Subcutaneous adipose tissue (tissue), 4 donors: ENCODE measurements around the gene NCKIPSD. TPM values are rescaled to one million over a fixed set of nuclear protein-coding genes. Genes with fewer than 3 reads are reported as not detected.

ENCODE experiments used
- total RNA-seq, 4 donors: library from RNA; depleted of rRNA; stranded (reverse); fragments of >200 nt; gene quantifications; one replicate each; pipeline ENCODE4 v1.1.0, GENCODE V29; 2016
- TF ChIP-seq, protein P1 (sequence below): fragments of 450-650 bp; IDR thresholded peaks from one replicate; pipeline ENCODE4 v1.5.1; 2016; ENCODE audit warnings: low read depth, mild to moderate bottlenecking, control low read depth, antibody characterized with exemption, moderate library complexity

NCKIPSD gene
- total RNA-seq, 4 donors from 2014 or later, result 20.5 to 49.2 (median 23.8) TPM

DNA sequence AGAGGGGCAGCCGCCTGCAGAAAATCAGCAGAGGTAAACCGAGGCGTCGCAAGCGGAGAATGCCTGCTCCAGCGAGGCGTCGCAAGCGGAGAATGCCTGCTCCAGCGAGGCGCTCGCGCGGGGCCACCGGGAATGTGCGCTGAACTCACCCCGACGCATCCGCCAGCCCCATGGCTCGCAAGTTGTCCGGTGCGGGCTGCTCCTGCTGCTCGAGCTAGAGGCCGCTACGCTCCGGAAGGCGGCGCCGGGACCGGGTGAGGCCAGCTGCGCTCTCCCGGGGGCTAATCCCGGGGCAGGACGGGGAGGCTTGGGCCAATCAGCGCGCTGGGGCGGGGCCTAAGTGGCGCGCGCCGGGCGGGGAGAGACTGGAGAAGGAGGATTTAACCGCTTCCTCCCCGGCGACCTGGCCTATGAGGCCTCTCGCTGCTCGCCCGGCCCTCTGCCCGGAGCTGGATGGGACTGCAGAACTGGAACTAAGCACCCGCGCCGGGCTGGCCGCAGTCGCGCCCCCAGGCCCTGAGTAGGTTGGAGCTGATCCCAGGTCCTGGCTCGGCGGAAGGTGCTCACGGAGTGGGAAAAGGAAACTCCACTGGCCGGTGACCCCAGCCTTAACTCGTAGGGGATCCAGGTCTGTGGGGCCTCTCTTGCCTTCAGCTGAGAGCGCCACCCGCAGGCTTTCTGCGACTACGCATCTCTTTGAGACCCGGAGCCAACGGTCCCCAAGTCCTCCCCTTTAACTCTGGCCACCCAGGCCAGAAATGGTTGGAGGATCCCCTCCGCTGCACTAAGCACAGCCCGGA, 50.3 kb downstream of the NCKIPSD start, which contains the start of gene SLC26A6:
Gene SLC26A6, minus strand, starts transcription at position 240 of the 800 bp plus-strand sequence. Its CDS starts 68 bp downstream, at position 172.
- TF ChIP-seq, protein P1, sequence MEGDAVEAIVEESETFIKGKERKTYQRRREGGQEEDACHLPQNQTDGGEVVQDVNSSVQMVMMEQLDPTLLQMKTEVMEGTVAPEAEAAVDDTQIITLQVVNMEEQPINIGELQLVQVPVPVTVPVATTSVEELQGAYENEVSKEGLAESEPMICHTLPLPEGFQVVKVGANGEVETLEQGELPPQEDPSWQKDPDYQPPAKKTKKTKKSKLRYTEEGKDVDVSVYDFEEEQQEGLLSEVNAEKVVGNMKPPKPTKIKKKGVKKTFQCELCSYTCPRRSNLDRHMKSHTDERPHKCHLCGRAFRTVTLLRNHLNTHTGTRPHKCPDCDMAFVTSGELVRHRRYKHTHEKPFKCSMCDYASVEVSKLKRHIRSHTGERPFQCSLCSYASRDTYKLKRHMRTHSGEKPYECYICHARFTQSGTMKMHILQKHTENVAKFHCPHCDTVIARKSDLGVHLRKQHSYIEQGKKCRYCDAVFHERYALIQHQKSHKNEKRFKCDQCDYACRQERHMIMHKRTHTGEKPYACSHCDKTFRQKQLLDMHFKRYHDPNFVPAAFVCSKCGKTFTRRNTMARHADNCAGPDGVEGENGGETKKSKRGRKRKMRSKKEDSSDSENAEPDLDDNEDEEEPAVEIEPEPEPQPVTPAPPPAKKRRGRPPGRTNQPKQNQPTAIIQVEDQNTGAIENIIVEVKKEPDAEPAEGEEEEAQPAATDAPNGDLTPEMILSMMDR, result no peak

DNA sequence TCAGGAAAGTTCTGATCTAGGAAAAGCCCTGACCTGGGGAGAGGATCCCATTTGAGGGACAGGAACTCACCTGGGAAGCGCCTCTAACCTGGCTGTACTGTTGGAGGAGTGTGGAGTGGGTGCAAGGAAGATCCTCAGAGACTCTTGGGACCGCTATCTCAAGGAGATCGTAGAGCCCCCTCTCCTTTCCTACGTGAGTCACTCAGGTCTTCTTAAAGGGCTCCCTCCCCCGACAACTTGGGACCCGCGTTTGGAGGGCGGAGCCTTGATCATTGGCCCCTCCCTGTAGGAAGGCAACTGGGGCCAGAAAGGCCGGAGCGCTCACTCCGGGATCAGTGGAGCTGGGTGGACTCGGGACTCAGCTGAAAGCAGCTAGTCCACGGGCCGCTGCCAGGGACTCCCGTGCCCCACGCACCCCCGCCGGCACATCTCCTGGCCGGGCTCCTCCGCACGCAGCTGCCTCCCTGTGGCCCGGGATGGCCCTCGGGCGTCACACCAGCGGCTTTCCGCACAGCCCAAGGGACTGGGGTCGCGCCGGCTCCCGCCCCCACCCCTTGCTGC, 51.0 kb downstream of the NCKIPSD start:
- TF ChIP-seq, protein P1, result no peak

DNA sequence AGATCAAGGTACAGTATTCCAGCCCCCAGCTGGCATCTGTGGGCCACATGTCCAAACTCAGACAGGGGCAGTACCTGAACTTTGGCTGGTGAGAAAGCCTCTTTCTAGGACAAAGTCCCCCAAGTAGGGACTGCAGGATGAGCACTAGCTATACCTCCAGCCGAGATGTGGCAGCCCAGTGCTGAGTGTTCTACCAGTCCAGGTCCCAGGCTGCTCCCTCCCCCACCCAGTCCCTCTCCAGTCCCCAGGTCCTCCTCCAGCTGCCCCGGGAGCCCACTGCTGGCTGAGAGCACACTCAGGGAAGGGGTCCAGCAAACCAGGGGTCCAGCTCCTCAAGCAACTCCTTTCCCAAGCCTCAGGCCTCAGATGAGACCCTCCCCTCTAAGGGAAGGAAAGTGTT, 52.0 kb downstream of the NCKIPSD start:
- TF ChIP-seq, protein P1, result no peak

DNA sequence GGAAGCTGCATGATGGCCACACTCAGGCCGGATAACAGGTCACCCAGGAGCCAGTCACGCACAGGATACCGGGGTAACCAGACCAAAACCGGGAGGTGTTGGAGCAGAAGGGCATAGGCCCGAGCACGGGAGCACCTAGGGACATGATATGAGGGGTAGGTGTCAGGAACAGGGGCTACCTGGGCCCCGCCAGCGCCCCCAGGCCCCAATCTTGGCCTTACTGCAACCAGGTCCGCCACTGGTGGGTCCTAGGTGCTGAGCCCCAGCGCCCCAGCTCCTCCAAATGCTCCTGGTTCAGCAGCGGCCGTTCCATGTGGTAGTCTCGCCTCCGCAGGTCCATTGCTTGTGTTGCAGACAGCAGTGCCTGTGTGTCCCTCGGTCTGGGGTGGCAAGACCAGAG, 52.5 kb downstream of the NCKIPSD start:
- TF ChIP-seq, protein P1, result no peak

DNA sequence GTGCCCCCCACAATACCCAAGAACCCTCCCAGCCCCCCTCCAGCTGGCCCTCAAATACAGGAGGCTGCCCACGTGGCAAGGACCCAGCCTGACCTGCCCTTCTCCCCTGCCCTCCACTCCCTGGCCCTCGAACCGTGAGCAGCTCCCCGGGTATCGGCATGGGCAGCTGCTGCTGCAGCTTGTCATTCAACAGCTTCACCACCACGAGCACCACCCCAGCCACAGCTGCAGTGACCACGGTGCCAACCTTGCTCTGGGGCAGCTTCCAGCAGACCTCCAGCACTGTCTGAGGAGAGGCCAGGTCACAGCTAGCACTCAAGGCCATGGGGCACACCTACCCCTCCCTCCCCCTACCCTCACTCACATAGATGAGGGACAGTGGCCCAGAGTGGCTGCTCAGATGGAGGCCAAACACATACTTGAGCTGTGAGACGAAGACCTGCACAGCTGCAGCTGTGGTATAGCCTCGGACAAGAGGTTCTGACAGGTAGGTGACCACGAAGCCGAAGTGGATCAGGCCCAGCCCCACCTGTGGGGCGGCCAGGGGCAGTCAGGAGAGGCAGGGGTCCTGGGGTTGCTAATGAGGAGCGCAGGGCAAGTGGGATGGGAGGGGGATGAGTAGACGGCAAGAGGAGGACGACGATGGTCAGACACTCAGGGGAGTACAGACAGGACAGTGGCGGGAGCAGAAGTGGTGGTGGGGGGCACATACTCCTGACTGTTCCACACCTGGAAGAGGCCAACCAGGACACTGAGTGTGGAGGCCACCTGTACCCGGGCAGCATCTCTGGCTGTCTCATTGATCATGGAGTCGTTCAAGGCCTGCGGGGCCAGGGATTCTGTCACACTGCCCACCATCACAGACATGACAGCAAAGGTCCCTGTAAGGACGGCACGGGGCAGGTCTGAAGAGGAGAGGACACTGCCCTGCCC, 53.9 kb downstream of the NCKIPSD start:
- TF ChIP-seq, protein P1, result no peak

DNA sequence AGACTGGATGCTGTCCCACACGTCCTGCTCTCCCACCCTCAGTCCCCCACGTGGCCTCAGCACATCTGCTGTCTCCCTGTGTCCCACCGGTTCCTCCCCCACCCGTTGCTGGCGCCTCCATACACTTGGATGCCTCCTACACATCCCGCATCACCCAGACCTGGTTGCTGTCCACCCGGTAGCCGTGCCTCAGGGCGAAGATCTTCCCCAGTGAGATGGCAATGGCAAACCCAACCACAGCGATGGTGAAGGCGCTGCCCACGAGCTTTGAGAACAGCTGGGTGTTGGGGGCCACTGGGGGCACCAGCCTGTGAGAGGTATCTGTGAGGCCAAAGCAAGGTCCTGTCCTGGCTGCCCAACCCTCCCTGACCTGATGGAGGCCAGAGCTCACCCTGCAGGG, 54.9 kb downstream of the NCKIPSD start:
- TF ChIP-seq, protein P1, result no peak
